HepG2 (cell line): ENCODE data around the gene FKBP8. TPM values are rescaled to one million over a fixed set of nuclear protein-coding genes. Genes with fewer than 3 reads are reported as not detected.
A peak's percentile ranks its signal among the peaks of the same experiment; 100 is the strongest.

Experiments
- ASH2L ChIP-seq: fragments of 300-600, 200-600 bp; sonication (generic); IDR thresholded peaks from 2 replicates; pipeline ENCODE4 v1.7.0; 2017; ENCODE audit warnings: low read depth, mild to moderate bottlenecking, moderate library complexity, mixed read lengths, low read length; ENCODE audit not compliant: insufficient read length
- CENPX ChIP-seq: sonication (generic); formaldehyde crosslinking; IDR thresholded peaks from 2 replicates; pipeline ENCODE4 v1.9.0; 2021; ENCODE audit warnings: mild to moderate bottlenecking, missing genetic modification reagents, moderate library complexity
- CHD4 ChIP-seq: fragments of 200-600 bp; sonication (generic); IDR thresholded peaks from 2 replicates; pipeline ENCODE4 v1.7.0; 2017; ENCODE audit warnings: mild to moderate bottlenecking, low read length, borderline replicate concordance
- CREB1 ChIP-seq, 2 experiments: fragments of 450-650 bp in 1 of 2; IDR thresholded peaks; 2 replicates each; pipeline ENCODE4 v1.6.1; 2016 to 2017; ENCODE audit warnings: control low read depth in 1 of 2, mild to moderate bottlenecking in 1 of 2, missing compliant biosample characterization in 1 of 2, missing genetic modification characterization in 1 of 2
- EED ChIP-seq: sonication (generic); formaldehyde crosslinking; IDR thresholded peaks from 2 replicates; pipeline ENCODE4 v1.5.0; 2020; ENCODE audit warnings: mild to moderate bottlenecking, missing genetic modification reagents
- FOXK2 ChIP-seq: fragments of 450-650 bp; IDR thresholded peaks from 2 replicates; pipeline ENCODE4 v1.6.1; 2016
- FOXO1 ChIP-seq: sonication (generic); formaldehyde crosslinking; IDR thresholded peaks from 2 replicates; pipeline ENCODE4 v1.4.0; 2020; ENCODE audit warnings: missing genetic modification reagents
- GABPB1 ChIP-seq: IDR thresholded peaks from 2 replicates; pipeline ENCODE4 v1.6.1; 2016; ENCODE audit warnings: mild to moderate bottlenecking, missing genetic modification reagents, moderate library complexity, missing compliant biosample characterization
- HNF4A ChIP-seq: sonication (generic); formaldehyde crosslinking; IDR thresholded peaks from 2 replicates; pipeline ENCODE4 v1.4.0; 2020; ENCODE audit warnings: missing genetic modification reagents
- MLLT10 ChIP-seq: sonication (generic); formaldehyde crosslinking; IDR thresholded peaks from 2 replicates; pipeline ENCODE4 v1.4.0; 2020; ENCODE audit warnings: missing genetic modification reagents
- MXD4 ChIP-seq: IDR thresholded peaks from 2 replicates; pipeline ENCODE4 v1.6.1; 2016; ENCODE audit warnings: mild to moderate bottlenecking, missing biosample characterization, missing genetic modification reagents
- NR2F2 ChIP-seq: IDR thresholded peaks from 2 replicates; pipeline ENCODE4 v1.6.1; 2012; ENCODE audit warnings: low read depth, inconsistent platforms, borderline replicate concordance
- RBAK ChIP-seq: sonication (generic); formaldehyde crosslinking; IDR thresholded peaks from 2 replicates; pipeline ENCODE4 v1.5.1; 2020; ENCODE audit warnings: mild to moderate bottlenecking, missing genetic modification reagents
- RCOR2 ChIP-seq: IDR thresholded peaks from 2 replicates; pipeline ENCODE4 v1.6.1; 2016; ENCODE audit warnings: missing biosample characterization, missing genetic modification reagents
- RFX3 ChIP-seq: IDR thresholded peaks from 2 replicates; pipeline ENCODE4 v1.6.1; 2016; ENCODE audit warnings: missing biosample characterization, missing genetic modification reagents
- SRF ChIP-seq: IDR thresholded peaks from 2 replicates; pipeline ENCODE4 v1.6.1; 2011; ENCODE audit warnings: mild to moderate bottlenecking, low read depth, low read length, moderate library complexity
- SRSF1 ChIP-seq: fragments of 200-400 bp; formaldehyde crosslinking; optimal IDR thresholded peaks from 2 replicates; pipeline ENCODE3; 2017; ENCODE audit warnings: mild to moderate bottlenecking, low read depth, low read length, moderate library complexity
- TEAD2 ChIP-seq: sonication (generic); formaldehyde crosslinking; IDR thresholded peaks from 2 replicates; pipeline ENCODE4 v1.9.0; 2021; ENCODE audit warnings: missing genetic modification reagents
- ZFAT ChIP-seq: sonication (generic); formaldehyde crosslinking; conservative IDR thresholded peaks from 2 replicates; pipeline ENCODE4 v1.8.1; 2023; ENCODE audit warnings: missing genetic modification reagents, inconsistent platforms
- ZNF292 ChIP-seq: sonication (generic); formaldehyde crosslinking; IDR thresholded peaks from 2 replicates; pipeline ENCODE4 v1.8.1; 2022; ENCODE audit warnings: mild to moderate bottlenecking, low read depth, missing genetic modification reagents, borderline replicate concordance
- polyA plus RNA-seq, 8 experiments: library from polyadenylated mRNA; depleted of rRNA in 3 of 8; stranded (reverse) in 7 of 8; unstranded in 1 of 8; fragments of >200 nt; fragmentation: Illumina TruSeq in 4 of 8; extraction: Trizol in 4 of 8; gene quantifications; 2 replicates each; pipeline versions ENCODE4 v1.2.1 to v1.2.3, GENCODE V29; 2011 to 2016; ENCODE audit warnings: low read depth in 4 of 8, missing spikeins in 1 of 8, mixed read lengths in 1 of 8; ENCODE audit not compliant: insufficient read depth in 1 of 8
- total RNA-seq, 5 experiments: library from RNA; depleted of rRNA; stranded (reverse); fragments of >200 nt; fragmentation: Illumina TruSeq; extraction: Trizol; gene quantifications; 2 replicates each; pipeline ENCODE4 v1.2.3, GENCODE V29; 2016; ENCODE audit warnings: low read depth in 1 of 5
- TF ChIP-seq, protein P1 (sequence below): IDR thresholded peaks from 2 replicates; pipeline ENCODE4 v1.6.1; 2016; ENCODE audit warnings: control low read depth
- TF ChIP-seq, protein P2 (sequence below): sonication (generic); formaldehyde crosslinking; IDR thresholded peaks from 2 replicates; pipeline ENCODE4 v1.4.0; 2020; ENCODE audit warnings: missing genetic modification reagents, mild to moderate bottlenecking, borderline replicate concordance
- TF ChIP-seq, protein P3 (sequence below): sonication (generic); formaldehyde crosslinking; IDR thresholded peaks from 2 replicates; pipeline ENCODE4 v1.8.1; 2022; ENCODE audit warnings: low read depth, mild to moderate bottlenecking, missing genetic modification reagents
- TF ChIP-seq, protein P4 (sequence below): sonication (generic); formaldehyde crosslinking; IDR thresholded peaks from 2 replicates; pipeline ENCODE4 v1.5.0; 2020; ENCODE audit warnings: missing genetic modification reagents

FKBP8 gene
- total and polyA plus RNA-seq, 2 of the 13 experiments (the other 11 are each of a cell fraction or from before 2014, with no cell fraction given), result 81.7 to 93.9 TPM

DNA sequence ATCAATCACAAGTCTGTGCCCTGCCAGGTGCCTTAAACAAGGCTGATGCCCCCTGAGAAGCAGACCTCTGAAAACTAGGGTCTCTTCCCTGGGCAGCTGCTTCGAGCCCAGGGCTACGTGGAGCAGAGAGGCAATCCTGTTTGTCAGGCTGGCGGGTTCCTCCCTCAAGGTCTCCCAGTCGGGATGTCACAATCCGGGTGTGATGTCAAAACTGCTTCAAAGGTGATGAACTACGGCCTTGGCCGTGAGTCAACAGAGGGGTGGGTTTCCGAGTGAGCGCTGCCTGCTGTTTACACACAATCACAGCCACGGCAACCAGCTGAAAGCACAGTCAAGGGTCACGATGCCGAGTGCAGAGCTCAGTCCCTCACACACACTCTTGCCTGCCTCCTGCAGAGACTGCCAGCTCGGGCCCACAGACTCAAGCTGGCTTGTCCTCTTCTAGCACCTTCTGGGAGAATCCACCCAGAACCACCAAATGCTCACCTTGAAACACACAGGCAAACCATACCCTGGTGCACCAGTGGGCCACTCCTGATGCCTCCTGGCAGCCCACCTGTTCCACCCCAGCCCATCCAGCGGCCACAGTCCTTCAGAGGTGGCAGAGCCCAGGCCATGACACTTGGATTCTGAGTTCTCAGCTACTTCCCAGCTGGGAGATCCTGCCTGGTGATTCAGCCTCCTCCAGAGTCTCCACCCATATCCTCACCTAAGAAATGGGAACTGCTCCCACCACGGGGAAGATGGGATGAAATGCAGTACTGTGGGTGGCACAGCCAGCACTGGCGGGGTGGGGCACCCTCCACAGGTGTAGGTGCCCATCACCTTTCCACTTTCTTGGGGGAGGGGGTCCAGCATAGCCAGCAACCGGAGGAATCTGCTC, 28.3 kb downstream of the FKBP8 start (continued):
- TF ChIP-seq MXD4 (CRISPR knock-in tag) (peak; percentile 90), ASH2L (peak; percentile 58), RFX3 (CRISPR knock-in tag) (peak; percentile 76), RCOR2 (CRISPR knock-in tag) (peak; percentile 99), FOXO1 (CRISPR knock-in tag) (peak; percentile 100), RBAK (CRISPR knock-in tag) (peak; percentile 49; the same call in 1 of the 2 replicates), ZFAT (no peak), HNF4A (CRISPR knock-in tag) (peak; percentile 99), CENPX (CRISPR knock-in tag) (no peak), GABPB1 (peak; percentile 84), CHD4 (no peak), SRF (0 out of 2 replicates have a peak, but pooled peaks have one; percentile 5), MLLT10 (CRISPR knock-in tag) (no peak), EED (CRISPR knock-in tag) (no peak), TEAD2 (CRISPR knock-in tag) (no peak), NR2F2 (peak; percentile 98), ZNF292 (CRISPR knock-in tag) (peak; percentile 98; the same call in 1 of the 2 replicates), SRSF1 (no peak), CREB1 (IDR thresholded peaks at IDR 0.05) (peak; percentile 89), CREB1 (CRISPR knock-in tag; IDR thresholded peaks at IDR 0.05) (peak; percentile 90), FOXK2 (peak; percentile 98)
- TF ChIP-seq, protein P1, sequence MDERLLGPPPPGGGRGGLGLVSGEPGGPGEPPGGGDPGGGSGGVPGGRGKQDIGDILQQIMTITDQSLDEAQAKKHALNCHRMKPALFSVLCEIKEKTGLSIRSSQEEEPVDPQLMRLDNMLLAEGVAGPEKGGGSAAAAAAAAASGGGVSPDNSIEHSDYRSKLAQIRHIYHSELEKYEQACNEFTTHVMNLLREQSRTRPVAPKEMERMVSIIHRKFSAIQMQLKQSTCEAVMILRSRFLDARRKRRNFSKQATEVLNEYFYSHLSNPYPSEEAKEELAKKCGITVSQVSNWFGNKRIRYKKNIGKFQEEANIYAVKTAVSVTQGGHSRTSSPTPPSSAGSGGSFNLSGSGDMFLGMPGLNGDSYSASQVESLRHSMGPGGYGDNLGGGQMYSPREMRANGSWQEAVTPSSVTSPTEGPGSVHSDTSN, result peak; percentile 55; the same call in 1 of the 2 replicates
- TF ChIP-seq, protein P2, sequence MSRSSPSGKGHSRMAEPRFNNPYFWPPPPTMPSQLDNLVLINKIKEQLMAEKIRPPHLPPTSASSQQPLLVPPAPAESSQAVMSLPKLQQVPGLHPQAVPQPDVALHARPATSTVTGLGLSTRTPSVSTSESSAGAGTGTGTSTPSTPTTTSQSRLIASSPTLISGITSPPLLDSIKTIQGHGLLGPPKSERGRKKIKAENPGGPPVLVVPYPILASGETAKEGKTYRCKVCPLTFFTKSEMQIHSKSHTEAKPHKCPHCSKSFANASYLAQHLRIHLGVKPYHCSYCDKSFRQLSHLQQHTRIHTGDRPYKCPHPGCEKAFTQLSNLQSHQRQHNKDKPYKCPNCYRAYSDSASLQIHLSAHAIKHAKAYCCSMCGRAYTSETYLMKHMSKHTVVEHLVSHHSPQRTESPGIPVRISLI (CRISPR knock-in tag), result peak; percentile 93
- TF ChIP-seq, protein P3, sequence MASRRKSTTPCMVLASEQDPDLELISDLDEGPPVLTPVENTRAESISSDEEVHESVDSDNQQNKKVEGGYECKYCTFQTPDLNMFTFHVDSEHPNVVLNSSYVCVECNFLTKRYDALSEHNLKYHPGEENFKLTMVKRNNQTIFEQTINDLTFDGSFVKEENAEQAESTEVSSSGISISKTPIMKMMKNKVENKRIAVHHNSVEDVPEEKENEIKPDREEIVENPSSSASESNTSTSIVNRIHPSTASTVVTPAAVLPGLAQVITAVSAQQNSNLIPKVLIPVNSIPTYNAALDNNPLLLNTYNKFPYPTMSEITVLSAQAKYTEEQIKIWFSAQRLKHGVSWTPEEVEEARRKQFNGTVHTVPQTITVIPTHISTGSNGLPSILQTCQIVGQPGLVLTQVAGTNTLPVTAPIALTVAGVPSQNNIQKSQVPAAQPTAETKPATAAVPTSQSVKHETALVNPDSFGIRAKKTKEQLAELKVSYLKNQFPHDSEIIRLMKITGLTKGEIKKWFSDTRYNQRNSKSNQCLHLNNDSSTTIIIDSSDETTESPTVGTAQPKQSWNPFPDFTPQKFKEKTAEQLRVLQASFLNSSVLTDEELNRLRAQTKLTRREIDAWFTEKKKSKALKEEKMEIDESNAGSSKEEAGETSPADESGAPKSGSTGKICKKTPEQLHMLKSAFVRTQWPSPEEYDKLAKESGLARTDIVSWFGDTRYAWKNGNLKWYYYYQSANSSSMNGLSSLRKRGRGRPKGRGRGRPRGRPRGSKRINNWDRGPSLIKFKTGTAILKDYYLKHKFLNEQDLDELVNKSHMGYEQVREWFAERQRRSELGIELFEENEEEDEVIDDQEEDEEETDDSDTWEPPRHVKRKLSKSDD, result peak; percentile 99
- TF ChIP-seq, protein P4, sequence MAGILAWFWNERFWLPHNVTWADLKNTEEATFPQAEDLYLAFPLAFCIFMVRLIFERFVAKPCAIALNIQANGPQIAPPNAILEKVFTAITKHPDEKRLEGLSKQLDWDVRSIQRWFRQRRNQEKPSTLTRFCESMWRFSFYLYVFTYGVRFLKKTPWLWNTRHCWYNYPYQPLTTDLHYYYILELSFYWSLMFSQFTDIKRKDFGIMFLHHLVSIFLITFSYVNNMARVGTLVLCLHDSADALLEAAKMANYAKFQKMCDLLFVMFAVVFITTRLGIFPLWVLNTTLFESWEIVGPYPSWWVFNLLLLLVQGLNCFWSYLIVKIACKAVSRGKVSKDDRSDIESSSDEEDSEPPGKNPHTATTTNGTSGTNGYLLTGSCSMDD (CRISPR knock-in tag), result no peak
